NCI-H774 (cell line): ENCODE data around the gene TBC1D26.
"Not testable (repeated sequence)": the region's sequence is repeated elsewhere in the genome, so short reads cannot be mapped to it uniquely, and the experiment has no call there.

Experiments
- DNase-seq: peaks from one replicate; lab custom pipeline; 2025; lab: John Stamatoyannopoulos, UW

Gene TBC1D26

GRCh38 chr17:15744074-15744676, 12.1 kb downstream of the TBC1D26 start:
- no peak for DNase-seq

- no peak for DNase-seq
Measured at GRCh38 chr17:15744885-15745284, 12.8 kb downstream of the TBC1D26 start.

GRCh38 chr17:15749403-15749802, 17.3 kb downstream of the TBC1D26 start:
- DNase-seq = not testable (repeated sequence)

DNA sequence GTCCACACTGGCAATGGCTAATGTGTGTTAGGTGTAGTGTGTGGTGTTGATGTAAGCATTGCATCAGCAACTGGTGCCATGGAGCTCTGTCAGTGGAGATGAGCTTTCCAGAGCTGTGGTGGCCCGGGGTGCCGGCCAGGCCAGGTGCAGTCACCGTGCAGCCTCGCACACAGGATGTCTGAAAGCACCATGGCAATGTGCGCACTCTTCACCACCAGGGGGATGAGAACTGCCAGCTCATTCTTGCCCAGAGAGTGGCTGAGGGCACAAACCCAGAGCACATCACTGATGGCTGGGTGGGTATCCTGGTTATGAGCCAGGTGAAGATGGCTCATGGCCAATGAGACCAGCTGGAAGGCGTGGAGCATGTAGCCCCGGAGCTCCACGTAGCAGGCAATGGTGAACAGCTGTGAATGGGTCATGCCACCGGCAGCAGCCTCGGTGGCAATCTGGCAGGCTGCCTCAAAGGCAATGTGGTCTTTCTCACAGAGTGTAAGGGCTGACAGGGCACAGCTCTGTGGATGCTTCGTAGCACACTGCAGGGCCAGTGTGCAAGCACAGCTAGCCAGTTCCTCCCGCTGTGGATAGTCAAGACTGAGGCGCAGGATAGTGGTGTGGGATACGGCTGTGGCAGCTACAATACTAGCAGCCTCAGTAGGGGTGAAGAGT, 36.9 kb downstream of the TBC1D26 start:
- not testable (repeated sequence) for DNase-seq

DNA sequence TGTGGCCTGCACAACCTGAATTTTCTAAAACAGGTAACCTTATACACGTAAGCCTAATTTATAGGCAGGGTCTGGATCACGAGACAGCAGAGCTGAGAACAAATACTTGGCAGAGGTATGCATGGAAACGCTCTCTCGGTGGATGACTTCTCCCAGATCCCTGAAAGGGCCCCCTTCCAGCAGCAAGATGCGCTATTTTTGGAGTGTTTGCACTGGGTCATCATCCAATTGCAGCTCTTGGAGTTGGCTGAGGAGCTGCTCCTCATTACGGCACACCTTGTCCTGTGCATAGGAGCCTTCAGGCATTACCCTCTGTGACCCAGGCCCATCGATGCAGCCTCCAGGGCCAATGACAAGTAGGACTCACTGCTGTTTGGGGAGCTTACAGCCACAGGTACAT, 38.6 kb downstream of the TBC1D26 start:
- DNase-seq = not testable (repeated sequence)

DNA sequence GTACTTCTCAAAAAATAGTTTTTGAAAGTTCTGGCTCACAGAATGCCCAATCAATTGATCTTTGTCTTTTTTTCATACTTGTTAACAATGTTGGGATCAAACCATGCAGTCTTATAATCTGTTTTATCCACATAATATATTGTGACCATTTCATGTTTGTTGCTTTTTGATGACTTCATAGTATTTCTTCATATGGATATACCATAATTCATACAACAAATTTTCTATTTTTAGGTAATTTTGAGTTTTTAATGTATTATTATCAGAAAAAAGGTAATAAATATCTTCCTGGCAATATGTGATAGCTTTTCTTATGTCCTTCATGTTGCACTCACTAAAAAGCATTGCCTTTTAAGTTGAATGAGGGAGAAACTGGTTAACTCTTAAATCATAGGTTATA, 44.8 kb downstream of the TBC1D26 start:
- DNase-seq = no peak

DNA sequence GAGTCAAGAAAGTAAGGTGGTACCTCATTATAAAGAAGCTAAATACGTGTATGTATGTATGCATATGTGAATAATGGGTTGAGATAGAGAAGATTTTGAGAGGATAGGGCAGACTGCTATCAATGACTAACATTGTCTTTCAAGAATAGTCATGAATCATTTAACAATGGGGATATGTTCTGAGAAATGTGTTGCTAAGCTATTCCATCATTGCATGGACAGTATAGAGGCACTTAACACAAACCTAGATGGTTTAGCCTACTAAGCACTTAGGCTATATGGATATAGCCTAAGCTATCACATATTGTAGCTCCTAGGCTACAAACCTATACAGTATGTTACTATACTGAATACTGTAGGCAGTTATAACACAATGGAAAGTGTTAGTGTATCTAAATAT, 45.2 kb downstream of the TBC1D26 start:
- no peak for DNase-seq

DNA sequence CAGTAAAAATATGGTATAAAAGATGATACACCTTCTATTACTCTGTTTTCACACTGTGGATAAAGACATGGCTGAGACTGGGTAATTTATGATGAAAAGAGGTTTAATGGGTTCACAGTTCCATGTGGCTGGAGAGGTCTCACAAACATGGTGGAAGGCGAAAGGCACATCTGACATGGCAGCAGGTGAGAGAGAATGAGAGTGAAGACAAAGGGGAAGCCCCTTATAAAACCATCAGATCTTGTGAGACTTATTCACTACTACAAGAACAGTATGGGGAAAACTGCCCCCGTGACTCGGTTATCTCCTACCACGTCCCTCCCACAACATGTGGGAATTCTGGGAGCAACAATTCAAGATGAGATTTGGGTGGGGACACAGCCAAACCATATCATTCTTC, 45.6 kb downstream of the TBC1D26 start:
- DNase-seq = no peak

GRCh38 chr17:15779119-15779518, 47.0 kb downstream of the TBC1D26 start:
- DNase-seq = no peak

- no peak for DNase-seq
Measured at GRCh38 chr17:15780188-15780587, 48.1 kb downstream of the TBC1D26 start.

DNA sequence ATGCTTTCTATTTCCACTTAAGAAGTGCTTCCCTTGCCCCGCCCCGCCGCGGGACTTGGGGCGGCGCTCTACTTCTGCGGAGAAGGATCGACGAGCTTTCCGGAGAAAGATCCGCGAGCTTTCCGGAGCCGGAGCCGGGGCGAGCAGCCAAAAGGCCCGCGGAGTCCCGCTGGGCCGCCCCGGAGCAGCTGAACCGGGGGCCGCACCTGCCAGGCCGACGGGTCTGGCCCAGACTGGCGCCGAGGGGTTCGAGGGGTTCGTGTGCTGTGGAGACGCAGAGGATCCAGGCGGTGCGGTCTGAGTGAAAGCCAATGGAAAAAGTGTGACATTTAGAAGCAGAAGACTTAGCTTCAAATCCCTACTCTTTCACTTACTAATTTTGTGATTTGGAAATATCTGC, 50.8 kb downstream of the TBC1D26 start:
- DNase-seq = no peak

GRCh38 chr17:15783461-15783860, 51.4 kb downstream of the TBC1D26 start:
- no peak for DNase-seq

- not testable (repeated sequence) for DNase-seq
Measured at GRCh38 chr17:15784351-15784750, 52.3 kb downstream of the TBC1D26 start.

DNA sequence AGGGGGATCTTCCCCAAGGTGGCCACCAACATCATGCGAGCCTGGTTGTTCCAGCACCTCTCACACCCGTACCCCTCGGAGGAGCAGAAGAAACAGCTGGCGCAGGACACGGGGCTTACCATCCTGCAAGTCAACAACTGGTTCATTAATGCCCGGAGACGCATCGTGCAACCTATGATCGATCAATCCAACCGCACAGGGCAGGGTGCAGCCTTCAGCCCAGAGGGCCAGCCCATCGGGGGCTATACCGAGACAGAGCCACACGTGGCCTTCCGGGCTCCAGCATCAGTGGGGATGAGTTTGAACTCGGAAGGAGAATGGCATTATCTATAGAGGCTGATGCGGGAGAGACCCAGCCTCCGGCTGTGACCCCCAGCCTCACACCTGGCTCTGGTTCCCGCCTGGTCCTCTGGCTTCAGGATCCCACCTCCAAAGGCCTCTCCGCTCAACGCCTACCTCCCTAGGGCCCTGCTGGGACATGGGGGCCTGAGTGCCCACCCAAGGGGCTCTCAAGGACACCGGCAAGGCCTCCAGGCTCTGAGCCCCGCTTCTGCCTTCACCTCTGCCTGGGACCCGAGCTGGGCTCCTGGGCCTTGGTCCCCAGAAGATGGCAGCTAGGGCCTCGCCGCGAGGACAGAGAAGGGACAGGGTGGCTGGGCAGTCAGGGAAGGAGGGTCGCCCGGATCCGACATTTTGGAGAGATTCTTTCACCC, 55.4 kb downstream of the TBC1D26 start:
- not testable (repeated sequence) for DNase-seq

- not testable (repeated sequence) for DNase-seq
Measured at GRCh38 chr17:15788365-15788764, 56.3 kb downstream of the TBC1D26 start.
